H1 (cell line): Measurements from ENCODE around the gene XPNPEP1. TPM values are rescaled to one million over a fixed set of nuclear protein-coding genes. Genes with fewer than 3 reads are reported as not detected.

Source experiments
- CTCF ChIA-PET: fragments of 300-600 bp; sonication (Branson Sonifier 250); formaldehyde crosslinking; loops from one replicate; lab custom pipeline; 2021; ENCODE audit not compliant: partially characterized antibody; lab: Charles Lee
- POLR2A ChIA-PET: fragments of 300-600 bp; sonication (Branson Sonifier 250); formaldehyde crosslinking; loops from one replicate; lab custom pipeline; 2021; ENCODE audit warnings: inconsistent platforms; ENCODE audit not compliant: partially characterized antibody; lab: Charles Lee
- DNase-seq, 2 experiments: peaks; one replicate each; pipeline versions ENCODE4 v3.0.0 to v3.0.0-alpha.2; 2010 to 2022; ENCODE audit warnings: low spot score in 2 of 2, low read depth in 1 of 2, mixed read lengths in 1 of 2
- FAIRE-seq: peaks from 2 replicates; lab custom pipeline; 2011; peaks lifted over from hg19 to GRCh38; lab: Jason Lieb, UNC
- H2AFZ ChIP-seq: 2 replicates; pipeline ENCODE4 v1.8.1; 2012; ENCODE audit warnings: low read length, inconsistent platforms
- H2AK5ac ChIP-seq: 2 replicates; pipeline ENCODE4 v1.6.1; 2013; ENCODE audit warnings: low read depth, low read length
- H2BK120ac ChIP-seq: replicated peaks from 2 replicates; pipeline ENCODE3; 2013; ENCODE audit warnings: low read depth, low read length, inconsistent platforms
- H2BK12ac ChIP-seq: 2 replicates; pipeline ENCODE4 v1.6.1; 2013; ENCODE audit warnings: low read depth, low read length
- H2BK15ac ChIP-seq: 2 replicates; pipeline ENCODE4 v1.6.1; 2013; ENCODE audit warnings: low read length
- H2BK20ac ChIP-seq: 2 replicates; pipeline ENCODE4 v1.6.1; 2013; ENCODE audit warnings: low read length
- H2BK5ac ChIP-seq: 2 replicates; pipeline ENCODE4 v1.6.1; 2013; ENCODE audit warnings: low read depth, low read length
- H3K14ac ChIP-seq: 2 replicates; pipeline ENCODE4 v1.6.1; 2013; ENCODE audit warnings: inconsistent platforms; ENCODE audit not compliant: insufficient read length
- H3K18ac ChIP-seq: 2 replicates; pipeline ENCODE4 v1.6.1; 2013; ENCODE audit warnings: low read length; ENCODE audit errors: extremely low read depth
- H3K23ac ChIP-seq: 2 replicates; pipeline ENCODE4 v1.6.1; 2013; ENCODE audit warnings: inconsistent platforms; ENCODE audit not compliant: insufficient read length
- H3K23me2 ChIP-seq: 2 replicates; pipeline ENCODE4 v1.6.1; 2013; ENCODE audit warnings: low read depth, low read length
- H3K27ac ChIP-seq: 2 replicates; pipeline ENCODE4 v1.6.1; 2011; ENCODE audit warnings: low read depth, low read length, inconsistent platforms
- H3K27me3 ChIP-seq, 4 experiments: replicated peaks in 1 of 4; 1 replicate in 1 of 4; 2 replicates in 3 of 4; pipeline versions ENCODE4 v1.6.1 to v1.8.1; 2011 to 2013; ENCODE audit warnings: low read length in 3 of 4, mild to moderate bottlenecking in 3 of 4, inconsistent platforms in 2 of 4, mixed read lengths in 2 of 4, moderate library complexity in 1 of 4; ENCODE audit not compliant: control insufficient read depth in 3 of 4, insufficient read depth in 3 of 4; ENCODE audit errors: extremely low read depth in 1 of 4
- H3K36me3 ChIP-seq, 4 experiments: 2 replicates each; pipeline versions ENCODE4 v1.6.1 to v1.8.1; 2011 to 2013; ENCODE audit warnings: mild to moderate bottlenecking in 4 of 4, low read length in 3 of 4, moderate library complexity in 2 of 4, control low read depth in 1 of 4, inconsistent platforms in 1 of 4; ENCODE audit not compliant: insufficient read depth in 4 of 4, control insufficient read depth in 2 of 4
- H3K4ac ChIP-seq: replicated peaks from 2 replicates; pipeline ENCODE3; 2013; ENCODE audit warnings: low read length, low read depth, mixed read lengths, inconsistent platforms; ENCODE audit not compliant: insufficient read length
- H3K4me1 ChIP-seq, 4 experiments: replicated peaks in 1 of 4; 1 replicate in 1 of 4; 2 replicates in 3 of 4; pipeline versions ENCODE4 v1.6.1 to v1.8.1; 2011 to 2013; ENCODE audit warnings: low read length in 3 of 4, inconsistent platforms in 2 of 4, mixed read lengths in 1 of 4; ENCODE audit not compliant: insufficient read depth in 4 of 4, control insufficient read depth in 3 of 4
- H3K4me2 ChIP-seq, 2 experiments: 2 replicates each; pipeline versions ENCODE4 v1.6.1 to v1.8.1; 2011 to 2013; ENCODE audit warnings: low read depth in 2 of 2, low read length in 2 of 2, control low read depth in 1 of 2, inconsistent platforms in 1 of 2, mild to moderate bottlenecking in 1 of 2; ENCODE audit not compliant: insufficient read depth in 1 of 2
- H3K4me3 ChIP-seq, 4 experiments: fragments of 200-600, 300-600 bp in 1 of 4; sonication (generic), shearing (Covaris generic), sonication (Bioruptor Twin) in 1 of 4; 2 replicates each; pipeline versions ENCODE4 v1.5.1 to v1.8.1; 2011 to 2016; ENCODE audit warnings: low read length in 4 of 4, low read depth in 3 of 4, control low read depth in 2 of 4, inconsistent platforms in 2 of 4, mild to moderate bottlenecking in 2 of 4, mixed read lengths in 1 of 4, moderate library complexity in 1 of 4; ENCODE audit not compliant: insufficient read depth in 2 of 4; ENCODE audit errors: extremely low read depth in 1 of 4
- H3K56ac ChIP-seq: replicated peaks from 2 replicates; pipeline ENCODE3; 2013; ENCODE audit warnings: low read depth, mild to moderate bottlenecking, mixed read lengths, low read length, inconsistent platforms; ENCODE audit not compliant: insufficient read length
- H3K79me1 ChIP-seq: 2 replicates; pipeline ENCODE4 v1.6.1; 2013; ENCODE audit warnings: low read depth, low read length, control low read depth
- H3K79me2 ChIP-seq, 2 experiments: 2 replicates each; pipeline versions ENCODE4 v1.6.1 to v1.8.1; 2012 to 2013; ENCODE audit warnings: low read length in 2 of 2, mild to moderate bottlenecking in 2 of 2, inconsistent platforms in 1 of 2; ENCODE audit not compliant: insufficient read depth in 2 of 2, control insufficient read depth in 1 of 2
- H3K9ac ChIP-seq, 4 experiments: replicated peaks in 1 of 4; 1 replicate in 1 of 4; 2 replicates in 3 of 4; pipeline versions ENCODE4 v1.6.1 to v1.8.1; 2011 to 2013; ENCODE audit warnings: low read depth in 3 of 4, low read length in 3 of 4, control low read depth in 2 of 4, mild to moderate bottlenecking in 2 of 4, moderate library complexity in 2 of 4, inconsistent platforms in 1 of 4; ENCODE audit errors: extremely low read depth in 1 of 4
- H3K9me3 ChIP-seq, 2 experiments: 2 replicates each; pipeline versions ENCODE4 v1.6.1 to v1.8.1; 2012 to 2013; ENCODE audit warnings: mild to moderate bottlenecking in 2 of 2, moderate library complexity in 2 of 2, control low read depth in 1 of 2, inconsistent platforms in 1 of 2, low read depth in 1 of 2, low read length in 1 of 2, mixed read lengths in 1 of 2; ENCODE audit not compliant: insufficient read depth in 2 of 2
- H4K20me1 ChIP-seq, 2 experiments: replicated peaks in 1 of 2; 2 replicates each; pipeline versions ENCODE3 to v1.8.1; 2011 to 2013; ENCODE audit warnings: inconsistent platforms in 2 of 2, low read length in 2 of 2, mild to moderate bottlenecking in 1 of 2; ENCODE audit not compliant: insufficient read depth in 2 of 2, control insufficient read depth in 1 of 2
- H4K5ac ChIP-seq: 2 replicates; pipeline ENCODE4 v1.6.1; 2013; ENCODE audit warnings: low read length, low read depth, mixed read lengths, inconsistent platforms; ENCODE audit not compliant: insufficient read length
- H4K8ac ChIP-seq: 2 replicates; pipeline ENCODE4 v1.8.0; 2013; ENCODE audit warnings: mild to moderate bottlenecking, moderate library complexity, low read length, inconsistent platforms; ENCODE audit not compliant: insufficient read depth; ENCODE audit errors: extremely low read depth
- H4K91ac ChIP-seq: replicated peaks from 2 replicates; pipeline ENCODE3; 2013; ENCODE audit warnings: low read length, mixed read lengths, inconsistent platforms; ENCODE audit not compliant: insufficient read length
- WGBS, 2 experiments: shearing (Covaris generic) in 1 of 2; methylation state at CpG; one replicate each; pipeline versions ENCODE4 v1.1.6 to v1.1.7; 2013 to 2015; ENCODE audit warnings: low lambda C conversion rate in 2 of 2, mixed read lengths in 2 of 2, inconsistent platforms in 1 of 2, low coverage in 1 of 2, missing lambda C conversion rate in 1 of 2; ENCODE audit not compliant: insufficient replicate concordance in 2 of 2, insufficient coverage in 1 of 2, insufficient read length in 1 of 2; ENCODE audit errors: extremely low coverage in 1 of 2, missing lambda C conversion rate in 1 of 2; 5-methylcytosine and 5-hydroxymethylcytosine counted together
- polyA plus RNA-seq, 7 experiments: library from polyadenylated mRNA; depleted of rRNA in 3 of 7; stranded (reverse) in 5 of 7; unstranded in 2 of 7; fragments of >200 nt in 5 of 7; fragments of 200-250 nt in 2 of 7; gene quantifications; 1 replicate in 5 of 7; 2 replicates in 1 of 7; 4 replicates in 1 of 7; pipeline versions ENCODE4 v1.2.1 to v1.2.3, GENCODE V29; 2011 to 2013; ENCODE audit warnings: missing spikeins in 2 of 7, mixed read lengths in 2 of 7
- total RNA-seq: library from RNA; stranded (reverse); fragmentation: NEBNext Ultra II Directional; extraction: Animal tissue kit (Norgen Biotek cat#: 25700); gene quantifications from 2 replicates; pipeline ENCODE4 v1.2.1, GENCODE V29; 2021

Gene XPNPEP1
- total and polyA plus RNA-seq, 2 of the 8 experiments (the other 6 are each of a cell fraction or from before 2014, with no cell fraction given): 61.1 to 201 TPM

DNA sequence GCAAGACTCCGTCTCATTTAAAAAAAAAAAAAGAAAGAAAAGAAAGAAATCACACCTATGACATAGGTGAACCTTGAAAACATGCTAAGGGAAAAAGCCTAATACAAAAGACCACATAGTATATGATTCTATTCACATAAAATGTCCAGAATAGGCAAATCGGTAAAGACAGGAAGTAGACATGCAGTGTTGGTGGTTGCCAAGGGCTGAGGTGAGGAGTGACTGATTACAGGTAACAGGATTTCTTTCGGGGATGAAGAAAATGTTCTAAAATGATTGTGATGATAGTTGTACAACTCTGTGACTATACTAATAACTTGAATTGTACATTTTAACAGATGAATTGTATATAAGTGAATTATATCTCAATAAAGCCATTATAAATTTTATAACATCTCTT lies 3.3 kb downstream of the XPNPEP1 start:
- peaks cover 2% of the 10 kb centered on the region for H3K79me1 ChIP-seq
- H2BK20ac ChIP-seq: no peak overlapping the region
- H2BK12ac ChIP-seq: no peak overlapping the region
- no peak overlapping the region for H3K23ac ChIP-seq
- no peak overlapping the region for H4K5ac ChIP-seq
- no peak overlapping the region for H3K4me2 ChIP-seq
- WGBS, 2 experiments: 92% methylated on average over 2 of the region's 3 CpGs; no CpG with 5 or more reads in 1 of the 2 experiments
- H2BK15ac ChIP-seq: no peak overlapping the region
- H3K4me3 ChIP-seq: no peak overlapping the region
- no peak overlapping the region for H2AFZ ChIP-seq
- H4K8ac ChIP-seq: no peak overlapping the region
- H3K36me3 ChIP-seq: no peaks in the 10 kb centered on the region
- H3K79me2 ChIP-seq: peaks cover 0 to 39% of the 10 kb centered on the region in 2 experiments; a peak in 2 of 4 replicates
- no peaks in the 10 kb centered on the region for H4K20me1 ChIP-seq
- H3K18ac ChIP-seq: no peak overlapping the region
- FAIRE-seq (no peak), DNase-seq (no peak)
- H3K4me1 ChIP-seq: peaks cover 5 to 19% (median 7%) of the 10 kb centered on the region in 4 experiments
- ChIA-PET CTCF (interaction anchor here (0.6 to 1.2 kb wide), 3 partner anchors 8 to 36 kb away, joined by 3 to 6 read pairs (median 5); no protein-coding TSS in a partner anchor), POLR2A (interaction anchor here (1.3 kb wide), 1 partner anchor 87 kb away, joined by 6 read pairs; the partner anchor contains the start of gene ADD3)
- H3K23me2 ChIP-seq: peaks cover 8% of the 10 kb centered on the region
- no peaks in the 10 kb centered on the region for H3K9me3 ChIP-seq
- H4K91ac ChIP-seq: no peak overlapping the region
- no peak overlapping the region for H3K27ac ChIP-seq
- no peak overlapping the region for H2BK5ac ChIP-seq
- peaks cover 0 to 11% (median 9%) of the 10 kb centered on the region in 4 experiments; a peak in 5 of 7 replicates for H3K27me3 ChIP-seq
- no peak overlapping the region for H2BK120ac ChIP-seq
- no peak overlapping the region for H3K4ac ChIP-seq
- H3K56ac ChIP-seq: no peak overlapping the region
- H3K14ac ChIP-seq: no peak overlapping the region
- no peak overlapping the region for H2AK5ac ChIP-seq
- no peak overlapping the region for H3K9ac ChIP-seq
